CD14-positive monocyte (primary cell): Measurements from ENCODE around the gene VSIR. TPM values are rescaled to one million over a fixed set of nuclear protein-coding genes. Genes with fewer than 3 reads are reported as not detected.

ENCODE experiments used
- DNase-seq, 3 donors: peaks; one replicate each; pipeline ENCODE4 v3.0.0-alpha.2; 2011 to 2022
- H2AFZ ChIP-seq: 2 replicates; pipeline ENCODE4 v1.6.0; 2012; ENCODE audit warnings: mild to moderate bottlenecking, low read depth, low read length, inconsistent platforms; ENCODE audit not compliant: insufficient read depth, poor library complexity, severe bottlenecking
- H3K27ac ChIP-seq, 2 donors: 1 replicate in 1 of 2; 2 replicates in 1 of 2; pipeline ENCODE4 v1.5.1; 2012 to 2013; ENCODE audit warnings: low read length in 2 of 2, control low read depth in 1 of 2, inconsistent platforms in 1 of 2, low read depth in 1 of 2, mild to moderate bottlenecking in 1 of 2
- H3K27me3 ChIP-seq, 2 donors: one replicate each; pipeline versions ENCODE4 v1.6.0 to v1.6.1; 2011 to 2013; ENCODE audit warnings: low read length in 2 of 2; ENCODE audit not compliant: control insufficient read depth in 2 of 2, insufficient read depth in 2 of 2
- H3K36me3 ChIP-seq, 2 donors: replicated peaks in 1 of 2; 1 replicate in 1 of 2; 2 replicates in 1 of 2; pipeline versions ENCODE4 v1.5.1 to v1.6.1; 2012 to 2013; ENCODE audit warnings: low read length in 2 of 2, control low read depth in 1 of 2, inconsistent platforms in 1 of 2, mild to moderate bottlenecking in 1 of 2; ENCODE audit not compliant: insufficient read depth in 2 of 2, control insufficient read depth in 1 of 2
- H3K4me1 ChIP-seq, 2 donors: 1 replicate in 1 of 2; 2 replicates in 1 of 2; pipeline versions ENCODE4 v1.5.1 to v1.6.1; 2012 to 2013; ENCODE audit warnings: low read length in 2 of 2, control low read depth in 1 of 2, inconsistent platforms in 1 of 2, mild to moderate bottlenecking in 1 of 2, moderate library complexity in 1 of 2; ENCODE audit not compliant: insufficient read depth in 2 of 2, control insufficient read depth in 1 of 2
- H3K4me2 ChIP-seq: replicated peaks from 2 replicates; pipeline ENCODE3; 2012; ENCODE audit warnings: low read length, moderate library complexity, mild to moderate bottlenecking; ENCODE audit not compliant: poor library complexity, severe bottlenecking; ENCODE audit errors: extremely low read depth
- H3K4me3 ChIP-seq, 3 experiments: fragments of 200-600 bp in 1 of 3; sonication (generic) in 1 of 3; replicated peaks in 1 of 3; 1 replicate in 2 of 3; 2 replicates in 1 of 3; pipeline ENCODE4 v1.5.1; 2011 to 2013; ENCODE audit warnings: low read length in 3 of 3, mild to moderate bottlenecking in 3 of 3, control low read depth in 2 of 3, low read depth in 2 of 3, inconsistent platforms in 1 of 3, moderate library complexity in 1 of 3
- H3K79me2 ChIP-seq: 2 replicates; pipeline ENCODE4 v1.6.0; 2012; ENCODE audit warnings: mild to moderate bottlenecking, control low read depth, inconsistent platforms, low read length, moderate library complexity; ENCODE audit not compliant: insufficient read depth
- H3K9ac ChIP-seq: 2 replicates; pipeline ENCODE4 v1.6.0; 2017; ENCODE audit warnings: low read length, mild to moderate bottlenecking; ENCODE audit not compliant: insufficient read depth, poor library complexity, severe bottlenecking
- H3K9me3 ChIP-seq, 2 donors: replicated peaks in 1 of 2; 1 replicate in 1 of 2; 2 replicates in 1 of 2; pipeline versions ENCODE4 v1.5.1 to v1.6.1; 2012 to 2013; ENCODE audit warnings: low read length in 2 of 2, control low read depth in 1 of 2; ENCODE audit not compliant: control insufficient read depth in 1 of 2, insufficient read depth in 1 of 2
- H4K20me1 ChIP-seq: 2 replicates; pipeline ENCODE4 v1.6.0; 2012; ENCODE audit warnings: mild to moderate bottlenecking, low read length, control low read depth, moderate library complexity; ENCODE audit not compliant: insufficient read depth
- H3K27ac Mint-ChIP-seq, 7 donors: one replicate each; pipeline ENCODE4 v1.8.0; 2020; ENCODE audit warnings: mild to moderate bottlenecking in 7 of 7, mixed read lengths in 7 of 7, moderate library complexity in 6 of 7, inconsistent platforms in 2 of 7
- H3K27me3 Mint-ChIP-seq, 3 donors: one replicate each; pipeline ENCODE4 v1.8.0; 2021 to 2022; ENCODE audit warnings: low read depth in 3 of 3, mild to moderate bottlenecking in 3 of 3, mixed read lengths in 3 of 3, moderate library complexity in 3 of 3, inconsistent platforms in 1 of 3
- H3K36me3 Mint-ChIP-seq, 2 donors: one replicate each; pipeline ENCODE4 v1.8.0; 2020; ENCODE audit warnings: mixed read lengths in 2 of 2, inconsistent platforms in 1 of 2, mild to moderate bottlenecking in 1 of 2
- H3K4me1 Mint-ChIP-seq: one replicate; pipeline ENCODE4 v1.8.0; 2020; ENCODE audit warnings: mild to moderate bottlenecking, mixed read lengths
- H3K4me3 Mint-ChIP-seq, 2 donors: one replicate each; pipeline ENCODE4 v1.8.0; 2020; ENCODE audit warnings: mild to moderate bottlenecking in 2 of 2, mixed read lengths in 2 of 2, moderate library complexity in 1 of 2
- H3K9me3 Mint-ChIP-seq, 7 donors: one replicate each; pipeline ENCODE4 v1.8.0; 2020 to 2022; ENCODE audit warnings: mixed read lengths in 7 of 7, mild to moderate bottlenecking in 6 of 7, moderate library complexity in 6 of 7, inconsistent platforms in 2 of 7
- CTCF ChIP-seq: fragments of 200-600 bp; IDR thresholded peaks from one replicate; pipeline ENCODE4 v1.8.0; 2022; ENCODE audit warnings: antibody characterized with exemption, mild to moderate bottlenecking
- WGBS: methylation state at CpG from one replicate; pipeline ENCODE4 v1.1.5; 2013; ENCODE audit warnings: missing lambda C conversion rate; ENCODE audit not compliant: insufficient coverage; 5-methylcytosine and 5-hydroxymethylcytosine counted together
- intact Hi-C, 2 donors: fragments of 100-400 bp; cut with micrococcal nuclease; formaldehyde crosslinking; loops; one replicate each; pipeline versions ENCODE4 v1.15.0 to v1.15.1; 2023
- polyA plus RNA-seq, 3 donors: library from polyadenylated mRNA; depleted of rRNA in 1 of 3; unstranded in 2 of 3; stranded (reverse) in 1 of 3; fragments of 300-500 nt in 2 of 3; fragments of >200 nt in 1 of 3; fragmentation: Illumina TruSeq in 2 of 3; gene quantifications; 1 replicate in 2 of 3; 2 replicates in 1 of 3; pipeline ENCODE4 v1.2.3, GENCODE V29; 2012 to 2021

The VSIR gene
- polyA plus RNA-seq, 3 donors: 635 to 1,133 (median 801) TPM

DNA sequence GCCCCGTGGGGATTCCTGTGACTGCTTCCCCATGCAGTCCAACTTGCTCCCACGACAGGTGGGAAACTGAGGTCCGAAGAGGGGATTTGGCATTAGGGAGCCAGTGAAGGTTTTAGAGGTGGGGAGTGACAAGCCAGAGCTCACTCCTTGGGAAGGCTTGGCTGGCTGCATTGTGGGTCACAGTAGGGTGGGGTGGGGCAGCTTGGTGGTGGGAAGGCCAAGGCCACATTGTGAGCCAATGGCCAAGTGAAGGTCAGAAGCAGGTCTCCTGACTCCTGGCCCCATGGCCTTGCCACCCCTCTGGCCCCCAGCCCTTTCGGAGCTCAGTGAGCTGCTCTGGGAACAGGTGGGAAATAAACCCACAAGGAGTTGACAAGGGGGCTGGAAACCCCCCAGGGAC is 56.3 kb downstream of the VSIR start:
- Histone ChIP-seq H3K36me3 (peaks cover 7 to 28% of the 10 kb centered on the region in 2 donors), H3K4me1 (peaks cover 79 to 87% of the 10 kb centered on the region in 2 donors), H2AFZ (no peak overlapping the region), H4K20me1 (peaks cover 55% of the 10 kb centered on the region), H3K27me3 (no peaks in the 10 kb centered on the region), H3K9ac (peak overlapping the region; percentile 76), H3K4me3 (peak overlapping the region; percentile 64 to 89 (median 75)), H3K79me2 (peaks cover 63% of the 10 kb centered on the region), H3K27ac (peak overlapping the region; percentile 49 to 84), H3K9me3 (no peaks in the 10 kb centered on the region), H3K4me2 (peak overlapping the region; percentile 96)
- H3K36me3 Mint-ChIP-seq: peaks cover 36 to 53% of the 10 kb centered on the region in 2 donors
- intact Hi-C loops: no loop called here
- peak overlapping the region; percentile 95 to 98 for H3K4me3 Mint-ChIP-seq
- TF ChIP-seq CTCF: no peak
- 100% methylated on average over 2 of the region's 4 CpGs for WGBS
- H3K4me1 Mint-ChIP-seq: peaks cover 96% of the 10 kb centered on the region
- DNase-seq: no peak
- H3K27me3 Mint-ChIP-seq: peaks cover 0 to 1% (median 0%) of the 10 kb centered on the region in 3 donors
- H3K9me3 Mint-ChIP-seq: no peaks in the 10 kb centered on the region
- peak overlapping the region; percentile 2 to 77 (median 60) for H3K27ac Mint-ChIP-seq

GRCh38 chr10:71716426-71716825 is 56.9 kb downstream of the VSIR start:
- Mint-ChIP-seq H3K27me3 (peaks cover 0 to 1% (median 0%) of the 10 kb centered on the region in 3 donors), H3K36me3 (peaks cover 31 to 50% of the 10 kb centered on the region in 2 donors), H3K4me1 (peaks cover 96% of the 10 kb centered on the region), H3K4me3 (peak overlapping the region; percentile 95 to 98), H3K9me3 (no peaks in the 10 kb centered on the region), H3K27ac (peak overlapping the region in 6 of 7 donors; percentile 50 to 96 (median 86))
- Histone ChIP-seq H3K36me3 (peaks cover 7 to 28% of the 10 kb centered on the region in 2 donors), H3K9ac (peak overlapping the region; percentile 76), H3K9me3 (no peaks in the 10 kb centered on the region), H3K27ac (peak overlapping the region; percentile 49 to 84), H3K4me1 (peaks cover 84 to 93% of the 10 kb centered on the region in 2 donors), H3K79me2 (peaks cover 63% of the 10 kb centered on the region), H3K27me3 (no peaks in the 10 kb centered on the region), H3K4me3 (peak overlapping the region; percentile 64 to 89 (median 75)), H2AFZ (no peak overlapping the region), H3K4me2 (peak overlapping the region; percentile 96), H4K20me1 (peaks cover 55% of the 10 kb centered on the region)
- intact Hi-C loops: no loop called here
- WGBS: 100% methylated on average over 1 of the region's 5 CpGs
- TF ChIP-seq CTCF: no peak
- no peak for DNase-seq
